ENCODE data around the gene TBC1D24.
"Not testable (repeated sequence)": the region's sequence is repeated elsewhere in the genome, so short reads cannot be mapped to it uniquely, and the experiment has no call there.

GRCh38 chr16:2551420-2551889, 76.5 kb downstream of the TBC1D24 start:
- not testable (repeated sequence) for TF ChIP-seq CTCF (IDR thresholded peaks at IDR 0.05); ZFX (IDR thresholded peaks at IDR 0.05; ENCODE audit: borderline replicate concordance)

Measured in 22Rv1 (cell line).